ENCODE data around the gene TAB2.
"Not testable (repeated sequence)": the region's sequence is repeated elsewhere in the genome, so short reads cannot be mapped to it uniquely, and the experiment has no call there.

The TAB2 gene

DNA sequence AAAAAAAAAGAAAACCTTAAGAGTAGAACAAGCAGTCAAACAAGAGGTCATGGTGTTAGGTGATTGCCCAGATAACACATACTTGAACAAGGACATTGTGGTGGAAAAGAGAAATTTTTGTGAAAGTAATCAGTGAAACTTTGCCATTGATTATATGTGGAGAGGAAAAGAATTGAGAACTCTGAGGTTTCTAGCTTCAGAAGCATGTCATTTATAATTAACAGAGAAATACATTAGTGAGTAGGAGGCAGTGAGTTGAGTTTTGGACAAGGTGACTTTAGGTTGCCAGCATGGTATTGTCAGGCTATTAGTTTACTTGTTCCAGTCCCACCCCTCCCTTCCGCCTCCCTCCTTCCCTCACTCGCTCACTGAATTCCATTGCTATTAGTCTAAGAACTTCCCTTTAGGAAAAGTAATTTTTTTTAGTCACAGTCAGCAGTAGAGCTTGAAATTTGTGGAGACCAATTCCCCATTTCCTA lies 17.2 kb downstream of the TAB2 start:
- no peak for DNase-seq

DNA sequence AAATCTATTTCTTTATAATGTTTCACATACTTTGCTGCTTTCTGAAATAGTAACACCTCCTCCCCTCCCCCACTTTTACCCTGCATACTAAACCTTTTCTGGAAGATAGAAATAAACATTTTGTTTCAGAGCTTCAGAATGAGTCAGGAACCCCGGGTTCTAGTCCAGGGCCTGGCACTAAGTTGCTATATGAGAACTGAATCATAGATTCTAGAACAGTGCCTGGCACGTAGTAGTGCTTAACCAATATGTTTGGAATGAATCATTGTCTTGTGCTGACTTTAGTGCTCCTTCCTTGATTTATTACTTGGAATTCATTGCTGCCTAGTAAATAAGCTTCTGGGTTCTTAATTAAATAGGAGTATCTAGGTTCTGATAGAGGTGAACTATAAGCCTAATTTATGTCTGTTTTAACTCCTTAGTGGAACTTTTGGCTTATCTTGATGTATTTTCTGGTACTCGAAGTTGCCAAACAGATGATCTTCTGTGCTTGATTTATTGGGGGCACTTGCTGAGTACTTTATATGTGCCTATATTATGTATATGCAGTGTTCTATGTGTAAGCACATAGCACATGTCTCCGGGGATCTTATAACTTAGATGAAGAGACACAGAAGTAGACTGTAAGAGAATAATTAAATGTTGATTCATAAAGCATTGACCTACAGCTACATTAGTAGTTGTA lies 18.6 kb downstream of the TAB2 start:
- no peak for DNase-seq

DNA sequence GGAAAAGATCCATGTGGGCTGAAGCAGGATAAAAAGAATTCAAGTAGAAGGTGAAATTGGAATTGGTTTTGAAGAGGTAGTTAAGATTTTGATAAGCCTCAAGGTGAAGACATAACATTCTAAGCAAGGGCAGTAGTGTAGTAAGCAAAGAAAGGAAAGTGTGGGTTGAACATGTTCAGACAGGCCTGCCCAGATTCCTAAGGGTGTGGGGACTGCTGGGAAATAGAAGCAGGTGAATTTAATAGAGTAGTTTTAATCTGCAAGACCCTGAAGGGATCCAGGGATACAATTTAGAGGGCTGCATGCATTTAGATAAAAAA lies 19.1 kb downstream of the TAB2 start:
- DNase-seq: no peak

DNA sequence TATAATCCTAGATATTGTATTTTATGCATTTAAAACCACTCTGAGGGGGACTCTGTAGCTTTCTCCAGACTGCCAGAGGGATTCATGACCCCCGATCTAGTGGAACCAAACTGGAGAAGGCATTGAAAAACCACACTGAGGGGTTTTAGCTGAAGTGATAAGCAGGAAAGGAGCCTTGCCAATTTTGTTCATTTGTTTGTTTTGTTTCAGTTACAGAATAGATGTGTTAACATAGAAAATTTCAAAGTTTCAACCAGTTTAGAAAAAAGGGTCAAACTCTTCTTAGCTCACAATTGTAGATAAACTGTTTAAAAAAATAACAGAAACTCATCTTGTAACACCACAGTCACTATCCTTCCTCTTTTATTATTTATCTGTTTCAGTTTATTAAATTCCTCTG lies 19.8 kb downstream of the TAB2 start:
- no peak for DNase-seq

DNA sequence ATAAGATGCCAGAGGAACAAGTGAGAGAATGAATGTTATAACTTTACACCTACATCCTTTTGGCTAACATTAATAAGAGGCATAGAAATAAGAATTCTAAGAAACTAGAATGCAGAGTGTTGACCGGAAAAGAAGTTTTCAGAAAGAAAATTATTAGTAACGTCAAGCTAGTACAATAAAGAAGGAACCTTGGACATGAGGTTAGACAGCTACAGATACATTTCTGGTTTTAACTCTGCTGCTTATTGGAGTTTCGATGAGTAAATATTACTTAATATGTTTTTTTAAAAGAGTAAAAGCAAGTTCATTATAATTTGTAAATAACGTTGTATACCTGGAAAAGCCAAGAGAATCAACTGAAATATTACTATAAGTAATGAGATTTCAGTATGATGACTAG lies 22.7 kb downstream of the TAB2 start:
- no peak for DNase-seq

DNA sequence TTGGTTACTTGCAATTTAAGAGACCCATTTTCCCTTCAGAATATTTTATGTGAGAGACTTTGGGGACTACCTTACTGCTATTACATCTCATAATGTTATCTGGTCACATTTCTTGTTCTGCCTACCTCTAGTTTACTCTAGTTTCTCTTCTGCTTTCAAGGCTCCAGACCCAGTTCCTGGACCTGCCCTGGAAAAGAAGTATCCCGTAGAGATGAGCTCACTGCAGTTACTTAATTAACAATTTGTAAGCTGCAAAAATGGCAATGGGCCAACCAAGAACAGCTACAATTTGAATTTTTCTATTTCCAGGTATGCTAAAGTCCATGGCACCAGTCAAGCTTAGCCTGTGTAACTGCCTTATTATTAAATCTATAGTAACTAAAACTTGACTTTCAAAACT lies 25.0 kb downstream of the TAB2 start:
- no peak for DNase-seq

DNA sequence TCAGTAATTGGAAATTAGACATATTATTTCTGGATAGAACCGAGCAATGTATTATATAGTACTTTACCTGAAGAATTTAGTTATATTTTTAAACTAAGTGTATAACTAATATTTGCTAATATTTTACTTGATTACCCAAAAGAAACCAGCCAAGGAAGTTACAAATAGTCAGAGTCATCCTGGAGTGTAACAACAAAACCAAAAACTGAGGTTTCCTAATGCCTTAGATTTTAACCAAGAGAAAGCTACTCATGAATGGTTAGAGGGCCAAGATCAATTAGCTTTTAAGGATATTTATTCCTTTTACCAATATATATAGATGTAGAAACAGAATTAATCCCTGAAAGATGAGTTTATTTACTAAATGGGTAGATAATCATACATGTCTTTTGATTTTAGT lies 26.0 kb downstream of the TAB2 start:
- DNase-seq: no peak

DNA sequence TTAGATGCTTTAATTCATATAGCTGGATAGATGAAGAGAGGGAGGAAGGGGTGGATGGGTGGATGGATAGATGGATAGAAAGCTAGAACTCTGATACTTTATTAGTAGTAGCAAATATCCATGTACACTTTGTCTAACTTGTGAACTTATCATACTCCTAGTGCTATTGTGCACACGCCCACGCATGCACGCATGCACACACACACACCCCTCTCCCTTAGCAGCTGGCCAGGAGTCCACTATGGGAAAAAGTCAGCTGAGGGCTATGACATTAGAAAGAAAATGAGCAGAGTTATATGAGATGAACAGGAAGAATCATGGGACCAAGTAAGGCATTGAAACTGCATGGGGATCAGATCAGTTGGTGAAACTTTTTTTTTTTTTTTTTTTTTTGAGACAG lies 28.6 kb downstream of the TAB2 start:
- no peak for DNase-seq

DNA sequence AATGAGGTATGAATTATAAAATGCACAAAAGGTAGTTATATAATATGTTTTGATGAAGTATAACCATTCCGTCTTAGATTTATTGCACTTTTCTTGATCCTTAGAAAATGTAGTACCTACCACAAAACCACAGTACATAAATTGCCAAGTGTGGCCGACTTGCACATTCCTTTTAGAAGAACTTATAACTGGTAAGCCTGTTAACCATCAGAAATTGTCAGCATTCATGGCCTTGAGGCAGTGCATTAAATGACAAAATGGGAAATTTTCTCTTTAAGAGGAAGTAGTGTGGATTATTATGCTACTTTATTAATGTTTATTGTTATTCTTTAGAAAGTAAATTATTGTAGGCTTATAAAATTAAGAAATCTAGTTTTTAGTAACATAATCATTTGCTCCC lies 29.6 kb downstream of the TAB2 start:
- DNase-seq: no peak

DNA sequence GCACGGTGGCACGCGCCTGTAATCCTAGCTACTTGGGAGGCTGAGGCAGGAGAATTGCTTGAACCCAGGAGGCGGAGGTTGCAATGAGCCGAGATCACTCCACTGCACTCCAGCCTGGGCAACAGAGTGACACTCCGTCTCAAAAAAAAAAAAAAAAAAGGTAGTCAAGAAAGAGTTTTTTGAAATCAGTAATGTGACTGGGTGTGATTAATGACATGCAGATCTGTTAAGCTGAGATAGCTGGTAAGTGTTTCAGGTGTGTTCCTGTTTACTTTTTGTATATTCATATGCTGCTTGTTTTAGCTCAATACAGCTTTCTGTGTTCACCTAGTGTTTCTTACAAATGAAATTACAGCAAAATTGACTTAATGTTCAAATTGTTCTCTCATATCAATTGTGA lies 31.8 kb downstream of the TAB2 start:
- DNase-seq: not testable (repeated sequence)

DNA sequence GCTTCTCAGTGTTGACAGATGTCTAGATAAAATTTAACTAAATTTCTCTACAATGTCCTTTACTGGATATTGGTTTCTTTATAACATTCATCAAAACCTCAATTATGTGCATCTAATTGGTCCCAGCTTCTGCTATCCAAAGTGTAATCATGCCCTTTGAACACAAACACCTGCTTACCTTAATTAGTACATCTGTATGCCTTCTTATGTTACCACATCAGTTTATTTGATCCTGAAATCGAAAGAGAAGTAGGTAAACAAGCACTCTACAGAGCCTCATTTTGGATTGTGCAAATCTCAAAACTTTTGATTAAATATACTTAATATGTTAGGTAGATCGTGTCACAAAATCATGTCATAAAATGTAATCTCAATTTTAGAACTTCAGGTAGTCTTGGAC lies 36.5 kb downstream of the TAB2 start:
- DNase-seq: no peak

DNA sequence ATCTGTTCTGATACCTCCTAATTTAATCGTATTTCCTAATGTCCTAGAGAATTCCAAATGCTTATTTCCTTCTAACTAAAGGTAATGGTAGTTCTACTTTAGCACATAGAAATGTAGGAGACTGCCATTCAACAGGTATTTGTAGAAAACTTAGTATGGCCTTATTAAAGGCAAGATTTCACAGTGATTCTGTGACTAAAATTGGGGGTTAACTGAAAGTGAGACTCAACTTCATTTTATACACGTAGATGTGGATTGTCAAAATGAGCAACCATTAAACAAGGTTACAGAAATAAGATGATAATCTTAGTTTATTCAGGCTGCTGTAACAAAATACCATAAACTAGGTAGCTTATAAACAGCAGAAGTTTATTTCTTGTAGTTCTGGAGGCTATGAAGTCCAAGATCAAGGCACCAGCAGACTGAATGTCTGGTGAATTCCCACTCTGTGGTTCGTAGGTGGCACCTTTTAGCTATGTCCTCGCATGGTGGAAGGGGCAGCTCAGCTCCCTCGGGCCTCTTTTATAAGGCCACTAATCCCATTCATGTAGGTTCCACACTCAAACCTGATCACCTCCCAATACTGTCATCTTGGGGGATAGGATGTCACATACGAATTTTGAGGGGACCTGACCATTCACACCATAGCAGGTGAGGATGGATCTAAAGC lies 38.7 kb downstream of the TAB2 start:
- DNase-seq: no peak

DNA sequence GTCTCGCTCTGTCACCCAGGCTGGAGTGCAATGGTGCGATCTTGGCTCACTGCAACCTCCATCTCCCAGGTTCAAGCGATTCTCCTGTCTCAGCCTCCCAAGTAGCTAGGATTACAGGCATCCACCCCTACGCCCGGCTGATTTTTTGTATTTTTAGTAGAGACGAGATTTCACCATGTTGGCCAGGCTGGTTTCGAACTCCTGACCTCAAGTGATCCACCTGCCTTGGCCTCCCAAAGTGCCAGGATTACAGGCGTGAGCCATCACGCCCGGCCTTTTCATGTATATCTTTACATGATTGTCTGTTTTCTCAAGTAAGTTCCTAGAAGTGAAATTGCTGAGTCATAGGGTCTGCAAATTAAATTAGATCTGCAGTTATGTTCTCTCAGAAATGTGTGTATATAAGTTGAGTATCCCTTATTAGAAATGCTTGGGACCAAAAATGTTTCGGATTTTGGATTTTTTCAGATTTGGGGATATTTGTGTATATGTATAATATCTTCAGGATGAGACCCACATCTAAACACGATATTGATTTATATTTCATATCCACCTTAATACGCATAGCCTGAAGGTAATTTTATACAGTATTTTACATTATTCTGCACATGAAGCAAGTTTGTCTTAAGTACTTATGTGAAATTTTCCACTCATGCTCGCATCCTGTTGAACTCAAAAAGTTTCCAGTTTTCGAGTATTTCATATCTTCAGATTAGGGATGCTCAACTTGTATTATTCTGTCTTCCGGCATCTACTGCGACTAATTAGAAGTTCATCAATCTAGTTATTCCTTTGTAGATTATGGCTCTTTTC lies 40.4 kb downstream of the TAB2 start:
- no peak for DNase-seq

DNA sequence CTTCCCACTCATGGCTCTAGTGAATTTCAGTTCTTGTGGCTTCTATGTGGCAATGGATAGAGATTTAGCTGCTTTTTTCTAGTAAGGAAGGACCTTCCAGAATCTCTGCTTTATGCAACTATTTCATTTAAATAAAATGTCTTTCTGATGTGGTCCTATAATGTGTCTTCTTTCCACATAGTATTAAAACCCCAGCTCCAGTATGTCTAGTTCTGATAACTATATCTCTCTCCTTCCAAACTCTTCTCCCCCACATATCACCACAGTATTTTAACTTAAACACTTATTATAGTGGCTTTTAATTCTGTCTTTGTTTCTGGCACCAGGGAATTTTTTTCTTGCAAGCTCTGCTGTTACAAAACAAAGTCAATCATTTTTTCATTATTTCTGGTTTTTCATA lies 41.9 kb downstream of the TAB2 start:
- DNase-seq: no peak

DNA sequence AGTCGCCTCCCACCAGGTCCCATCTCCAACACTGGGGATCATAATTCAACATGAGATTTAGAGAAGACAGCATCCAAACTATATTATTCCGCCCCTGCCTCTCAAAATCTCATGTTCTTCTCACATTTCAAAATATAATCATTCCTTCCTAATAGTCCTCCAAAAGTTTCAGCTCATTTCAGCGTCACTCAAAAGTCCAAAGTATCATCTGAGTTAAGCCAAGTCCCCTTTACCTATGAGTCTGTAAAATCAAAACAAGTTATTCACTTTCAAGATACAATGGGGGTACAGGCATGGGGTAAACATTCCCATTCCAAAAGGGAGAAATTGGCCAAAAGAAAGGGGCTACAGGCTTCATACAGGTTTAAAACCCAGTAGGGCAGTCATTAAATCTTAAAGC lies 43.0 kb downstream of the TAB2 start:
- DNase-seq: no peak

DNA sequence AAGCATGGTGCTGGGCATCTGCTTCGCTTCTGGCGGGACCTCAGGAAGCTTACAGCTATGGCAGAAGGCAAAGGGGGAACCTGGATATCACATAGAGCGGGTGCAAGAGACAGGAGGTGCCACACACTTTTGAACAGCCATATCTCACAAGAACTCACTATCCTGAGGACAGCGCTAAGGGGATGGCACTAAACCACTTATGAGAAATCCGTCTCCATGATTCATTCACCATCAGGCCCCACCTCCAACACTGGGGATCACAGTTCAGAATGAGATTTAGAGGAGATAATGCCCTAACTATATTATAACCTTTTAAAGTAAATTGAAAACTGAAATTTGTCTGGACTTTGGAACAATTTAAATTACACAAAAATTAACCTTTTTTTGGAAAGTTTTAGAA lies 44.8 kb downstream of the TAB2 start:
- no peak for DNase-seq

DNA sequence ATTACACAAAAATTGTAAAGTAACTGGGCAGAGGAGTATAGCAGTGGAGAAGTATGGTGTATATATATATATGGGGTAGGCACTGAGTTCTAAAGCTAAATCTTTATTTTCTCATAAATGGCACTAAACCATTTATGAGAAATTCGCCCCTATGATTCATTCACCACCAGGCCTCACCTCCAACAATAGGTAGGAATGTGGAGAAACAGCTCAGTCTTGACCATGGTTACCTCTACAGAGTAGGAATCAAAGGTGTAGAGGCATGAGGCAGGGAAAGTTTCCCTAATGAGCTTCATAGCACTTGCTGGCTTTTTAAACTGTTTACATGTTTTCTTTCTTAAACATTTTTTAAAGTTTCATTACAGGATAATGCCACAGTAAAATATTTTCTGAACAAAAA lies 45.6 kb downstream of the TAB2 start:
- no peak for DNase-seq

DNA sequence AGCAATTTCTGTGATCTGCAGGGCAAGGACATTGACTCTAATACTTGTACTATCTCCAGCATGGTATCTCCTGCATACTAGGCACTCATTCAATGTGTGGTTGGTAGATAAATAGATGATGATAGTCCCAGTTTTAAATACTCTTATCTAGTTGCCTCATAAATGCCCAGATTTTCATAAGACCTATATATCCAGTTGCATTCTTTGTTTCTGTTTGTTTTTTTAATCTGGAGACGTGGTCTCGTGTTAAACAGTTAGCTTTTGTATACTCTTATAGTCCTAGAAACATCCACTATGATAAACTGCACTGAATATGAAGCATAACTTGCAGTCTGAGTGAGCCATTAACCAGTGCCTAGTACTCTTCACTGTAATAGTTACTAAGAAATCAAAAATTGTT lies 47.0 kb downstream of the TAB2 start:
- DNase-seq: no peak

DNA sequence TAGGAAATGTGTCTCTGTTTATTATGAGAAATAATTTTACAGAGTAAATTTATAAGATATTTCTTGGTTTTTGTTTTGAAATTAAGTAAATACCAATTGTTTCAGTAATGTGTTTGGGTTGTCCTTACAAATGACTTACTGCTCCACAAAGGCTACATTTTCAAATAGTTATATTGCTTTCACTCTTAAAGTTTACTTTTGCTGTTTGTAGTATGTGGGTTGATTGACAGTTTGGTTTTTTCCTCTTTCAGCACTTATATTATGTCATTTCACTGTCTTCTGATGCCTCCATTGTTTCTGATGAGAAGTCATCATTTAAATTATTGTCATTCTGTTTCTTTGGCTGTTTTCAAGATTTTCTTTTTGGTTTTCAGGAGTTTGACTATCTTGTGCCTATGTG lies 47.7 kb downstream of the TAB2 start:
- DNase-seq: no peak

DNA sequence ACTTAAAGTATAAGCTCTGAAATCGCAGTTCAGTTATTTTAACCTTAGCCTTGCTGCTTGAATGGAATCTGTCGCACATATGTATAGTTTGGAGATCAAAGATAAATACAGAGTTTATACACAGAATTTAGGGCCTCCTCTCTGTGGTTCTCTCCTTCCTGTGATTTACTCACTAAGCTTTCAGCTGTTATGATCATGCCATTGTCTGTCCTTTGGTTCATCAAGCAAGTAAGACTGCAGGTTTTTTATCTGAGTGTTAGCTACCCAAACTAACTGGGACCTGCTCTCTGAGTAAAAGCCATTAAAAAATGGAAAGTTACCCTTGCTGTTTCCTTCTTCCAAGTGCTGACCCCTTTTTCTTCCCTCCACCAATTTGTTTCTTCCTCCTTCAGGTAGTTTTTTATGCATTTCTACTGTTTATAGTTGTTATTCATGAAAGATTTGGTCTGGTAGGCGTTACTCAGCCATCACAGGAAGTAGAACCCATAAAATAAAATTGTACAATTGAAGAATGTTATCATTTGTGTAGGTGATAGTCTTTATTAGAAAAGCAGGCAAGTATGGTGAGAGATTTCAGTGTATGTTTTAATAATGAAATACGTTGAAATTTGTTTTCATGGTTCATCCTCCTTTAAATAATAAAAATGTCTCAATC lies 48.9 kb downstream of the TAB2 start:
- DNase-seq: no peak

DNA sequence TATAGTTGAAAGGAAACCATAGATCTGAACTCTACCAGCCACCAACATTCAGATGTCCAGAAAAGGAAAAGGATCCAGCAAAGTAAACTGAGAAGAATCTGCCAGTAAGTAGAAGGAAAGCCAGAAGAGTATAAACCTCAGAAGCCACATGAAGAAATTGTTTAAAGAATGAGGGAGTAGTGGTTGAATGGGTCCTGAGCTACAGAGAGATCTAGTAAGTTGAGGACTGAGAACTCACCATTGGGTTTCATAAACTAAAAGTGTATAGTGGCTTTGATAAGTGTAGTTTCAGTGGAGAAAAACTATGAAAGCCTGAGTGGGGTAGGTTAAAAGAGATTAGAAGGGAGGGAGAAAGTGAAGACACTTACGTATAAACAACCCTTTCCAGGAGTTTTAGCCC lies 50.6 kb downstream of the TAB2 start:
- no peak for DNase-seq

DNA sequence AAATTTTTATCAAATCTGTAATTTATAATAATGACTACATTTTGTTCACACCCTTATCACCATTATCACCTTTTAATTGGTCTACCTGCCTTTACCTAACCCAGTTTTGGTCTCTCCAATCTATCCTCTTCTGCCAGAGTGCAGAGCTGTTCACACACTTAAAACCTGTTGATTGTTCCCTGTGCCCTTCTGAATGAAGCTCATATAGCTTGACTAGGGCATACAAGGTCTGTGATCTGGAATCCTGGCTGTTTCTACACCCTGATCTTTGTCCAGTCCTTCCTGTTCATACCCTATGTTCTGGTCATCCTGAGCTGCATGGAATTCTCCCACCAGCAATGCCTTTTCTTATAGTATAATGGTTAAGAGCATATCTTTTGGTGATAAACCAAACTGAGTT lies 53.6 kb downstream of the TAB2 start:
- DNase-seq: no peak

DNA sequence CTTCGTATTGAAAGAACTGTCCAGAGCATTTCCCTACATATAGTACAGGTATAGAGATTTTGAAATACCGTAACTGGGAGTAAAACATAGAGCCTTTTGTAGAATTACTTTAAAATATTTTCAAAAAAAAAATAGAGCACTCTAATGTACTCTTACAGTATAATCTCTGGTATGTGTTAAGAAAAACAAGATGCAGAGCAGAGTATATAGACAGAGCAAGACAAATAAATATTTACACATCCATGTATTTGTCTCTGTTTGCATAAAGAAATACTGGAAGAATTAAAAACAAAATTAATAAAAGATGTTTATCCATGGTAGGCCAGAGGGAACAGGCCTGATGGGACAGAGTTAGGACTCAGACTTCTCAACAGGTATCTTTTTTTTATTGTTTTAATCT lies 54.5 kb downstream of the TAB2 start:
- DNase-seq: no peak

DNA sequence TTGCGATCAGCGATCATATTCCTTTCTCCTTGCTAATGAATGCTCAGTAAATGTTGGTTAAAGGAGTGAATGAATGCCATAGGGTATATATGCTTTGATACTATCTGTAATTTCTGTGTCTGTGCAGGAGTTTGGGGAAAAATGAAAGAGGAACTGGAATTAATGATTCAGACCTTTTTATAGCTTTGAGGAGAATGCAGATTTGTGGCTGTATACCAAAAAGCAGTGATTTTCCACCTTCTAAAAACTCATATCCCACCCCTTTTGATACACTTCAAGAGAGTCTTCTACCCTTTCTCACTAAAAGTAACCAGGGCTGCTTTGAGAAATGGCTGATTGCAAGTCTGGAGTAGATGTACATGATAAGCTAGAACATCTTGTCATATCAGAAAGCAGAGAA lies 56.0 kb downstream of the TAB2 start:
- no peak for DNase-seq

Data from cerebellar nuclear complex (tissue), 1 donor.